AG20443 (cell line): ENCODE results near the gene CCDC172.

Experiments
- DNase-seq: peaks from one replicate; pipeline ENCODE4 v3.0.0; 2012; ENCODE audit warnings: low spot score, mixed read lengths

Gene CCDC172, protein sequence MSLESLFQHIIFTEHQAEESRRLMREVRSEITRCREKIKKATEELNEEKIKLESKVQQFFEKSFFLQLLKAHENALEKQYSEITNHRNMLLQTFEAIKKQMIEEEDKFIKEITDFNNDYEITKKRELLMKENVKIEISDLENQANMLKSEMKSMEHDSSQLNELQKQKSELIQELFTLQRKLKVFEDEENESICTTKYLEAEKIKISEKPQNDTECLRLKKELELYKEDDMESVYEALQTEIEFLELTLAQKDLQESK

DNA sequence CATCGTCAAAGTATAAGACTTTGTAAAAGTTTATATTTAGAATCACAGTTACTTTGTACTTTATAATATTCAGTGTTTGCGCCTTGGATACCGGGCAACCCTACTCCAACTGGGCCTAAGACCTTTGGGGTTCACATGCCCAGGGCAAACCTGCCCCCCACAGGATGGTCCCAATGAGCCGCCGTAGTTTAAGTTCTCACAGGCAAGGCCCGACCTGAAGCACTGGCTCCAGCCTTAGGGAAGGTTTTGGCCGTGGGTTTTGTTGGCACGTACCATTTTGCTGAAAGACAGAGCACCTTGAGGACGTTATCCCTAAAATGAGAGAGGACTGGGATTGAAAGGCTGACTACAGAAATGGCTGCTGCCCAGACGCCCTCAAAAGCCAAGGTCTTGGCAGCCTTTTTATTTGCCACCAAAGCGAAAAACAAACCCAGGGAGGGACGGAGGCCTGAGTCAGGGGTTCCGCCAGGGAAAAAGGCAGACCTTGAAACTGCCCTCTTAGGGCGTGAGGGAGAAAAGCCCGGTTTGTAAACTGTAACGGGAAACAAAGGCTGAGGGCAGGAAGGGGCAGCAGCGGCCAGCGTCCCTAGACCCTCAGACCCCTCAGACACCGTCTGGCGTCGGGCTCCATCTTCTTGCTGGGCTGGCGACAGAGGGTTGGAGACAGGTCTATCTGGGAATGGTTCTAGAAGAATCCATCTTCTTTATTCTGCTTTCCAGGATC lies at the start of gene CCDC172:
Gene CCDC172 (plus strand): TSS at position 222 of the 724 bp plus-strand sequence. CDS start 564 bp downstream, outside the sequence.
- no peak for DNase-seq

DNA sequence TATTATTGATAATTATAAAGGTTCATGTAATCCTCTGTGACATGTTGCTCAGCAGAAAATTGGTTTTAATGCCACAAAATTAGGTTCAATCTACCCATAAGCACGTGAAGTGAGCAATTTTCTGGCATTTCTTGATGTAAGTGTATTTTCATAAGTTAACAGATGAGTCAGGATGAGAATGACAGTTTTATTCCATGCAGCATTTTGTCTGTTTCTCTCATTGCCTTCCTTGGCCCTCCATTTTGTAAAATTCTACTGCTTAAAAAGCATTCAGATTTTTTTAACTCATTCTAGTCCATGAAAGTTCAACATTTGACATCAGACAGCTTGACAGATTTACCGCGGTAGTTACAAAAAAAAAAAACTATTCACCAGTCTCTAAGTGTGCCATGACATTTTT lies 47.3 kb upstream of the CCDC172 start:
- no peak for DNase-seq

DNA sequence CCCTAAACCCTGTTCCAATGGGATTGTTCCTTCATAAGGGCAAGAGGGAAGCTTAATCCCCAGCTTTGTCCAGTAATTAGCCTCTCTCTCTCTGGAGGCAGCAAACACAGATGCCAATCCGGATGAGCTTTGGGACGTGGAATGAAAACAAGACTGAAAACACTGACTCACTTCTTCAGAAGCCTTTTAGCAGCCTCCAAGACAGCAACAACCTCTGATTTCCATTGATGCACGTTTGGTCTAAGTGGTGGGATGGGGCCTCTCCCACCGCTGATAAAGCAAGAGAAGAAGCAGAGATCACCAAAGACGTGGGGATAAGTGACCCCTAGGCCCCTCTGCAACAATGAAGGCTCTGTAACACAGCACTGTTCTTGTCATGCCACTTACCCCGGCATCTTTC lies 45.4 kb upstream of the CCDC172 start:
- peak; percentile 74 for DNase-seq

DNA sequence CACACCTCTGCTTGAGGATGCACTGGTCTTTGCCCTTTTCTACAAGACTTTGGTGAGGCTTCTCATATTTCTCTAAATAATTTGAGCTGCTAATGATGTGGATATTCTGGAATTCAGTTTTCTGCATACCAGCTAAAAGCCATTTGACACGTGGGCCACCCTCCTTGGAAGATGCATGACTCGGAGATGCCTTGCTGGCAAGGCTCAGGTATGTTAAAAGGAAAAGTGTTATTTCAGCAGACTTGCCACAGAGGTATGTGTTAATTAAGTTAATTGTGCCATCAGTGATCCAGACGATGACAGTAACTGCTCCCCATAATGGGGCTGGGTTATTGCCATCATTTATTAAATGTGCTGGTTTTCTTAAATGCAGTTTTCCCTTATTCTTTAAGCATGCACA lies 42.5 kb upstream of the CCDC172 start:
- DNase-seq: peak; percentile 24

DNA sequence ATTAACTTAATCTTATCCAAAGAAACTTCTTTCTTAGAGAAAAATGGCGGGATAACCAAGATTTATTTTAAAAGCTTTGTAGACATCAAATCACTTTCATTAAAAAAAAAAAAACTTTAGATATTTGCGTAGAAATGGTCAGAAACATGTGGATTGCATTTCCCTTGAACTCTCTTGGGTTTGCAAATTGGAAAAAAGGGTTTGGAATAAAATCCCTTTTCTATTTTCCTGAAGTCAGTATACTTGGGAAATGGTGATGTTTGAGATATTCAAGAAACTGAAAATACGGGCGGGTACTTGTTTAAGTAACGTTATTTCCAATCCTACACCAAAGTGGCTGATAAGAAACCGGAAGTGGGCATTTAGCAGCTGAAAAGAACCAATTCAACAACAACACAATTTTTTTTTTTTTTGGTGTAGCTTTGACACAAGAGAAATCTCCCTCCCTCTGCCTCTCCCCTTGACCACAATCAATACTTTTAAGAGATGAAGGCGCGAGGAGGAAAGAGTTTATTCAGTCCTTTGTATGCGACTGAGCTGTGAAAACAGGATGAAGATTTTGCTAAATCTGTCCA lies 37.5 kb upstream of the CCDC172 start:
- DNase-seq: no peak

DNA sequence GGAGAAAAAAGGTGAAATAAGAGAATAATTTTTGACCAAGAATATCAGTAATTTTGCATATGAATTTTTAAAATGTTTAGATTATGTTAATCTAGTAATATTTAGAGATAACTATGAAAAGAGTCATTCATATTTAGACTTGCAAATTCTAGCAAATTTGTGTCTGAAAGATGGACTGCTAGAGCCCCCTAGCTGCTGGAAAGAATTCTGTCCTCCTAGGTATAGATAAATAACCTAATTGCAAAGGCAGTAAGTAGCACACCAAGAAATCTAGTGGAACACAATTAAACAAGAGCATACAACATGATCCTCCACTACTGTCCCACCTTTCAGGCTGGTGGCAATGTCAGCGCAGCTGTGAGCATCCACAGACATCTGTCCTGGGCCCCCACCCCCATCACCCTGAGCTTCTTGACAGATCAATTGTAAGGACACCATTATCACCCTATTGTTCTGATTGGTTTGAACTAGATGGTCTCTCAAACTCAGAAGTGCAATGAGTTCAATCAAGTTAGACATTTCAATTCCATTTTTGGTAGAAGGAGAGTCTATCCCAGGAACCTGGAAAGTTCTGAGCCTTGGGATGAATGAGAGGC lies 36.2 kb upstream of the CCDC172 start:
- peak; percentile 51 for DNase-seq

DNA sequence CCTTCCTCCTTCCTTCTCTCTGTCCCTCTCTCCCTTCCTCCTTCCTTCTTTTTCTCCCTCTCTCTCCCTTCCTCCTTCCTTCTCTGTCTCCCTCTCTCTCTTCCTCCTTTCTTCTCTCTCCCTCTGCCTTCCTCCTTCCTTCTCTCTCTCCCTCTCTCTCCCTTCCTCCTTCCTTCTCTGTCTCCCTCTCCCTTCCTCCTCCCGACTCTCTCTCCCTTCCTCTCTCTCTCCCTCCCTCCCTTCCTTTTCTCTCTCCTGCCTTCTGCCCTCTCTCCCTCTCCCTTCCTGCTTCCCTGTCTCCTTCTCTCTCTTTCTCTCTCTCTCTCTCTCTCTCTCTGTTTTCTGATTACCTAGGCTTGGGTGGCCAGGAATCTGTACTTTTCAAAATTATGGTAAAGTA lies 34.6 kb upstream of the CCDC172 start:
- no peak for DNase-seq

DNA sequence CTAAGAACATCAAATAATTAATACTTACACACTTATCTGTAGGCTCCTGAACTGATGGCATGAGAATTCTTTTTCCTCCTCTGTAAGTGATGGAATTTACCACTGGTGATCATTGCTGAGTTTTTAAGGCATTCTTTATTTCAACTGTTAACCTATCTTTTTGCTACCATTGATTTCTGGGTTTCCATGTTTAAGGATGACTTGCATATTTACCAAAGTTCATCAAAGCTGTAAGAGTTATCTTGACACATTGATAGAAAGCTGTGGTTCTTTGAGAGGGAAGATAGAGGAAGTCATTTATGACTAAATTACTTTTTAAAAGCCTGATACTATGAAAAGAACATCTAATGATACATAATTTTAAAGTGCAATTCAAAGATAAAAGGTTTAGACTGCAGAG lies 31.8 kb upstream of the CCDC172 start:
- DNase-seq: no peak

DNA sequence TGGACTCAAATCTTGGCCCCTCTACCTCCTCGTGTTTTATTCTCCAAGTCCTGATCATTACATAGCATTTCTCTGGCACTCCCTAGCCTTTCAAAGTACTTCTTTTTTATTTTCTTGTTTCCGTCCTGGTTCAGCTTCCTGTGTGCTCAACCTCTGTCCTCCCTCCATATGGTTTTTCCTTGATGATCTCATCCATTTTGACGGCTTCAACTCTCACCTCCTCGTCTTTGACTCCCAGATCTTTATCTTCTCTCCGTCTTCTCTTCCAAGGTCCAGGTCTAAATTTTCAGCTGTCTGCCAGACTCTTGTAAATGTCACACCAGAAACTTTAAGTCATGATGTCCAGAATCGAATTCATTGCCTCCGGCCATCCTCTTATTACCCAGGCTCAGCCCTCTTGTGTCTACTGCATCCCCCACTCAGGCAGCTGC lies 27.9 kb upstream of the CCDC172 start:
- no peak for DNase-seq

DNA sequence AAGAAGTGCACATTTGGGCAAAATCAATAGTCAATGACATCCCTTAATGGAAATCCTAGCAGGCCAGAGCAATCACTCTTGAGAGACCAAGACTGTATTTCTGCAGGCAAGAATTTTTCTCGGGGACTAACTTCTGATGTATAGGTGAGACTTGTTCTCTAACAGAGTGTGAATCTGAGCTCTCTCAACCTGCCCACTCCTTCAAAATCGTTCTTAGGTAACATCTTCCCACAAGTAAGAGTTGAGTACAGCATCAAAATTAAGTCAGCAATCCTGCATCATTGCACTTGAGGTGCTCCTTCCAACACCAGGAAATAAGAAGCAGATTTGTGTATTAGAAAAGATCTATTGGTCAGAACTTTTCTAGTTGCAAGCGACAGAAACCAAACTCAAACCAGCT lies 25.7 kb upstream of the CCDC172 start:
- DNase-seq: no peak

DNA sequence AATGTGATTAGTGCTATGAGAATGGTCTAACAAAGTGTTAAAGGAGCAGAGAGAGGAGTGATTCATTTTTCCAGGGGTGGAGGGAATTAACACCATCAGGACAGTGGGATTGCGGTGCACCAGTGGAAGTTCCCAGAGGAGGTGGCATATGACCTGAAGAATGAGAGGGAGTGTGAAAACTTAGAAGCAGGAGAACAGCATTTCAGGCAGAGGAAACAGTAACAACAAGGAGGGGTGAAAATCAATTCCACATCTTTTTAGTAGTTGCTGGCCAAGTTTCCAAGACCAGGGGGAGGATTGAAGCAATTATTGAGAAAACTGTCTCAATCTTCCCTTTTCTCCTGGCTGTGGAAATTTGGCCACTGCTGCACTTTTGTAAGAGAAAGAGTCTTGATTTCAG lies 23.7 kb upstream of the CCDC172 start:
- DNase-seq: no peak

DNA sequence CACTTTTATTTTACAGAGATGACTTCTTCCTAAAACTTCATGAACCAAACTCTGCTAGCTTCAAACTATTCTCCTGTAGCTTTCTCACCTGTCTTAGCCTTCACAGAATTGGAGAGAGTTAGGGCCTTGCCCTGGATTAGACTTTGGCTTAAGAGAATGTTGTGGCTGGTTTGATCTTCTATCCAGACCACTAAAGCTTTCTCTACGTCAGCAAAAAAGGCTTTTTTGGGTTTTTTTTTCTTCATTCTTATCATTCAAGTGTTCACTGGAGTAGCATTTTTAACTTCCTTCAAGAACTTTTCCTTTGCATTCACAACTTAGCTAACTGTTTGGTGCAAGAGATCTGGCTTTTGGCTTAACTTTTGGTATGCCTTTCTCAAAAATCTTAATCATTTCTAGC lies 19.3 kb upstream of the CCDC172 start:
- DNase-seq: no peak

DNA sequence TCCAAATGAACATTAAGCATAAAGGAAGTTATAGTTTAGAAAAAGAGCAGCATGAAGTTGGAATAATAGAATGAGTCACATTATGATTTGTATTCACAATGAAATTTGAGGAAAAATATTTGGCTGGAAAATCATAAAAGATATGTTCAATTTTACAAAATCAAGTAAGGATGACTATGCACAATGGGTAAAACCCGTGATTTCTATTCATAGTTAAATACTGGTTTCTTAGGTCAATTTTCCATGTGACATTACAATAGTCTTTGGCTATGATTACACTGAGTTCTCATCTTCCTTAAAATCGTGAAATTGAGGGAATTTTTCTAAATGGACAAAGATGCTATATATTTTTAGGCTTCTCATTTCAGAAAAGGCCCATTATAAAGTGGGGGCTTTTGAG lies 17.4 kb upstream of the CCDC172 start:
- DNase-seq: no peak

DNA sequence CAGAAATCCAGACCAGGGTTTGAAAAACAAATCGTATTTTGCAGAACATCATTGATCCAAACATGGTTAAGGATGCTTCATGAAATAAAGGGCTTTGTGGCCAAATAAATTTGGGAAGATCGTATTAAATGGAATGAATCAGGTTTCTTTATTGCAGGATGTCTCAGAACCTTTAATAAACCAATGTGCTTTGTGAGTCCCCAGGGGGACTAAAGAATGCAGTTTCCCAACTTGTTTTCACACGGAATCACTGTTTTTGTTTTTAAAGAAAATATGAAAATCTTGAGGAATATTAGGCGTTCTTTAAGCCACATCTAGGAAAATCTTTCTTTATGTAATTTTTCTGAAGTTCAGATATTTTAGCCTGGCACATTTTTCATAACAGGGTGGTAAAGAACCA lies 16.8 kb upstream of the CCDC172 start:
- no peak for DNase-seq

DNA sequence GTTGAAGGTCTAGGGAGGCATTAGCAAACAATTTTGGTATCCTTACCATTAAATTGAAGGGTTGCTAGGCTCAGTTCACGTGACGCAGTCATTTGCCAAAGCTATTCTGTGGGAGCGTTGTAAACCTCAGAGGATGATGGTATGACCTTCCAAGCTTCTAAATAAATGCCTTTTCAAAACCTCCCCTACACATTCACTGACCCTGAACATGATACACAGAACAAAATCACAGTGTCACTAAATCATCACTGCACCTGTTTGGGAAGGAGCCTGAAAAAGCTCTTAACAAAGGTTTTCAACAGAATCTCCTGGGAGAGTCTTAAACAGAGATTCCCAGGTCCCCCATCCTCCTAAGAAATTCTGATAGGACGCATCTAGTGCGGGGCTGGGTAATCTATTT lies 13.2 kb upstream of the CCDC172 start:
- DNase-seq: no peak

DNA sequence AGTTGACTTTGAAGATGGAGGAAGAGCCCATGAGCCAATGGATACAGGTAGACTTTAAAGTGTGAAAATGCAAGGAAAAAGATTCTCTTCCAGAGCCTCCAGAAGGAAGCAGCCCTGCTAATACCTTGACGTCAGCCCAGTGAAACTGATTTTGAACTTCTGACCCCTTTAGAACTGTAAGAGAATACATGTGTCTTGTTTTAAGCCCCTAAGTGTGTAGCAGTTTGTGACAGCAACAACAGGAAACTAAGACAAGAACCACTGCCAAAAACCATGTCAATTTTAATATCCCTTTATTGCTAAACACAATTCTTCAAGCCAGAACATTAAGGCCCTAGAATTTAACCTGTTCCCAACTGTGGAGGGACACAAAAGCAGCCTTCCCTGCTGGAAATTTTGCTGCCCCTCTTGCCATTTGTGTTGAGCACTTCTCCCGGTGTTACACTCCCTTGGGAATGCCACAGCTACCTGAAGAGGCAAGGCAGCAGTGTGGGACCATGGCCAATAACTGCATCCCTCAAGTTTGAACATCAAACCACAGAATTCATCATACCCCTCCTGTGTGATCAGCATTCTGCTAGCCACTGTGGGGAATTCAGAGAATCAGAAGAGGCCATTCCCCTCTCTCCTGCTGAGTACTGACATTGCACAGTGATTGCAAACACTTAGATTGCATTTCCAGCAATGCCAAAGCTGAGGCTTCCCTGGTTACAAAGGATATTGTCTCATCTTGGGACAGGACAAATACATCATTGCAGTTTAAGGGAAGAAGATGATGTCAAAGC lies 12.3 kb upstream of the CCDC172 start:
- DNase-seq: no peak

DNA sequence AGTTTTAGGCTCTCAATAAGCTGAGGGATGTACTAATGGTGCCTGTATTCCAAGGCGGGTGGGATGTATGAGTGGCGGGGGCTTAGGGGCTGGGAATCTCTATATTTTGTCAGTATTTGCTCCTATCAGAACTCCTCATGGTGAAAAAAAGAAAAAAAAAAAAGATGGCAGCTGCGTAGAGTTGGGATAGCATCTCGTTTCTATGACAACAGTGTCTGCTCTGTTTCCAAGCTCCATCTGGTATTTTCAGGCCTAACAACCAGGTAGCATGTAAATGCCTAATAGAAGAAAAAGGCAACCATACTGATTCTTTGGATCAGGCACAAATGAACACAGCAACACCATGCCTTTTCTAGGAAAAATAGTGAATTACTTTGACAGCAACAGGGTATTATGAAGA lies 11.7 kb upstream of the CCDC172 start:
- DNase-seq: no peak

DNA sequence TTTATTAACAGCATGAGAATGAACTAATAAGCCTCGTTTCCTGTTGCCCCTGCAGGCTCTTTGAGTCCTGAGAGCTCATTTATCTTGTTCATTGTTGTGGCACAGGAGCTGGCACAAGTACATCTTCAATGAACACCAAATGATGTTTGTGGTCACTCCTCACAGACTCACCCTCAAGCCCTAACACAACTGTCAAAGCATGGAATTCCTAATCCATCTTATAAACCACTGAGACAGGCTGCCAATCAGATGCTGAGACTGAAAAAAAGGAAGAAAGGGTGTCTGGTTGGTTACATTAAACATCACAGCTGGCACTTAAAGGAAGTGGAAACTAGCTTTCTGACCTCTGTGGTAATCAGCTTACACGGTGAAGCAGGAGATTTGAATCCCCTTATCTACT lies 7.7 kb upstream of the CCDC172 start:
- no peak for DNase-seq

DNA sequence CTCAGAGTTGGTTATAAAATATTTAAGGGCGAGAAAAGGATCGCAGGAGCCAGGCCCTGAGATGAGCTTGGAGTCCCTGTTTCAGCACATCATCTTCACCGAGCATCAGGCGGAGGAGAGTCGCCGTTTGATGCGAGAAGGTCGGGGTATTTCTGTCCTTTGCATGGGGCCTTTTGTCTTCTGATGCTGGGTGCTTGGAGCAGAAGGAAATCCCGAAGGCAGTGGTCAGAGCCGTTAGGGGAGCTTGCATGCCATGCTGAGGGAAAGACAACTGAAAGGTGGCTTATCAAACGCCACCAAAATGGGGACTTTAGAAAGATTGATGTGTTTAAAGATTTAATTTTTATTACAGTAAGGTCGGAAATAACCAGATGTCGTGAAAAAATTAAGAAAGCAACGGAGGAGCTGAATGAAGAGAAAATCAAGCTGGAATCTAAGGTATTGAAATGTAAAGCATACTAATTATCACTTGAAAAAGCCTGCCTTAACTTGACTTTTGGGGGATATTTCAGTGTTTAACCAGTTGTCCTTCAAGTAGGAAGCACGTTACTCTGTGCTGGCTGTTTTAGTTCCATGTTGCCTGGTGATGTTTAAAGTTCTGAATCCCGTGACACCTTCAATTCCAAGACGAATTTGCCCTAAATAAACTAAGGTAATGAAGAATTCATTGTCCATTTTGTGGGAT lies 845 bp downstream of the CCDC172 start:
- DNase-seq: no peak

DNA sequence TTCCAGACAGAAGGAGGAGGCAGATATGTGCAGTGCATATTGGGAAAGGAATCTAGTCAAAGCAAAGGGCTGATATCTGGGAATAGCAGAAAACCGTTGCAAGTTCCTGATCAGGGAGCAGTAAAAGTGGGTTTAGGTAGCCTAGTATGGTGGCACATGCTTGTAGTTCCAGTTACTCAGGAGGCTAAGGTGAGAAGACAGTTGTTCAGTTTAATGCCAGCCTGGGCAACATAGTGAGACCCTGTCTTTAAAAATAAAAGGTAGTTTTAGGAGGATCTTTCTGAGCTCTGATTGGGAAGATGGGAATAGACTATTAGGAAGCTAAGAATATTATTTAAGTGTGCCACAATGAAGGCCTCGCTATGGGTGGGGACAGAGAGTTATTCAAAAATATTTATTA lies 1.7 kb downstream of the CCDC172 start:
- DNase-seq: no peak

DNA sequence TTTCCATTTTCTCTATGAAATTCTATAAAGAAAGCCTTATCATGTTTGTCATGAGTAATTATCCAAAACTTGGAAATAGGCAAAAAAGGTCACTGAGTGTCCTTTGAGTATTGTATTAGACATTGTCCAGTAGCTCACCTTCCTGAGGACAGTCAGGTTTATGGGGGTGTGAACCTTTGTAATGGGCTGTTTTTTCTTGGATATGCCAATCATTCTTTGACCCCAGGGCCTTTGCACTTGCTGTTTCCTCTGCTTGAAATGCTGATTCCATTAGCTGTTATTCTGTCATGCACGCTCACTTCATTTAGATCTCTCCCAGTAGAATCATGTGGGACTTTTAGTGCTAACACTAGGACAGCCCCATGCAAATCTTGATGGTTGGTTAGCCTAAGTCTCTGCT lies 4.9 kb downstream of the CCDC172 start:
- no peak for DNase-seq

DNA sequence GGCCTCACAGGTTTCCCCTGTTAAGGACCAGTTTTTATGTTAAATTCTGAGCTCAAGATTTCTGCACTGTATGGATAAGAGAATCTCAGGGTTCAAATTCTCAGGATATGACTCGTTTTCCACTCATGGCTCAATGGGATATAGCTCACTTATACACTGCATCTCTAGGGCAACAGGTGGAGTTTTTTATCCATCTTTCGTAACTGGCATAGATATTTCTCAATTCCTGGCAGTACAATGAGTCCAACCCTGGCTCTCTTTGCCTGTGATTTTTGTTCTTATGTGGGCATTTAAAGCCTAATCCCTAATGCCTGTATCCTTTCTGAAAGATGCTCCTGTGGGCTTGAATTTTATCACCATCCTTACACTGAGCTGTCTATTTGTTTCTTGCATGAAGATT lies 7.6 kb downstream of the CCDC172 start:
- DNase-seq: no peak
